GM23338 (cell line): ENCODE results near the gene SLC29A2. TPM values are rescaled to one million over a fixed set of nuclear protein-coding genes. Genes with fewer than 3 reads are reported as not detected.

Experiments used
- ATAC-seq: fragments of 200-7000 bp; cut with Tn5 transposase; 3 replicates; pipeline ENCODE4 v1.9.1; 2020
- DNase-seq: peaks from one replicate; pipeline ENCODE4 v3.0.0-alpha.2; 2015; ENCODE audit warnings: low spot score
- H2AFZ ChIP-seq: fragments of 200-600 bp; sonication (generic); 2 replicates; pipeline ENCODE4 v1.8.0; 2016; ENCODE audit warnings: antibody characterized with exemption, mild to moderate bottlenecking, moderate library complexity
- H3F3A ChIP-seq: fragments of 200-600 bp; sonication (generic); replicated peaks from 2 replicates; pipeline ENCODE4 v1.8.0; 2017; ENCODE audit warnings: antibody characterized with exemption, mixed run types, low read depth
- H3K27ac ChIP-seq: fragments of 200-600 bp; sonication (generic); 2 replicates; pipeline ENCODE4 v1.6.1; 2016; ENCODE audit warnings: low read depth
- H3K27me3 ChIP-seq: fragments of 200-600 bp; sonication (generic); 2 replicates; pipeline ENCODE4 v1.8.0; 2016; ENCODE audit warnings: mild to moderate bottlenecking, mixed run types, moderate library complexity; ENCODE audit not compliant: insufficient read depth
- H3K36me3 ChIP-seq: fragments of 200-600 bp; sonication (generic); 2 replicates; pipeline ENCODE4 v1.8.0; 2016; ENCODE audit warnings: mild to moderate bottlenecking; ENCODE audit not compliant: insufficient read depth
- H3K4me1 ChIP-seq: fragments of 200-600 bp; sonication (generic); 2 replicates; pipeline ENCODE4 v1.8.0; 2016; ENCODE audit warnings: mild to moderate bottlenecking, moderate library complexity; ENCODE audit not compliant: insufficient read depth
- H3K4me2 ChIP-seq: fragments of 200-600 bp; sonication (generic); 2 replicates; pipeline ENCODE4 v1.7.1; 2017; ENCODE audit warnings: mixed run types
- H3K4me3 ChIP-seq: fragments of 200-600 bp; sonication (generic); 2 replicates; pipeline ENCODE4 v1.6.1; 2016; ENCODE audit warnings: mixed run types
- H3K79me2 ChIP-seq: fragments of 200-600 bp; sonication (generic); replicated peaks from 2 replicates; pipeline ENCODE4 v1.8.0; 2017; ENCODE audit warnings: mild to moderate bottlenecking; ENCODE audit not compliant: insufficient read depth
- H3K9me2 ChIP-seq: fragments of 200-600 bp; sonication (generic); 2 replicates; pipeline ENCODE4 v1.8.0; 2017; ENCODE audit not compliant: insufficient read depth
- H4K20me1 ChIP-seq: fragments of 200-600 bp; sonication (generic); replicated peaks from 2 replicates; pipeline ENCODE4 v1.8.0; 2017; ENCODE audit warnings: mild to moderate bottlenecking; ENCODE audit not compliant: insufficient read depth
- H3K27ac Mint-ChIP-seq: 2 replicates; pipeline ENCODE4 v1.8.0; 2020; ENCODE audit warnings: inconsistent platforms, mild to moderate bottlenecking, moderate library complexity, mixed read lengths
- H3K27me3 Mint-ChIP-seq: 3 replicates; pipeline ENCODE4 v1.8.0; 2022; ENCODE audit warnings: low read depth, mild to moderate bottlenecking, moderate library complexity, mixed read lengths, inconsistent platforms; ENCODE audit not compliant: insufficient read depth, poor library complexity
- H3K36me3 Mint-ChIP-seq: 3 replicates; pipeline ENCODE4 v1.8.0; 2021; ENCODE audit warnings: low read depth, mild to moderate bottlenecking, inconsistent platforms, moderate library complexity, mixed read lengths
- H3K4me1 Mint-ChIP-seq: 3 replicates; pipeline ENCODE4 v1.8.0; 2020; ENCODE audit warnings: mild to moderate bottlenecking, inconsistent platforms, mixed read lengths
- H3K4me3 Mint-ChIP-seq: 3 replicates; pipeline ENCODE4 v1.8.0; 2021; ENCODE audit warnings: moderate library complexity, mild to moderate bottlenecking, inconsistent platforms, mixed read lengths
- H3K9me3 Mint-ChIP-seq: 3 replicates; pipeline ENCODE4 v1.8.0; 2020; ENCODE audit warnings: moderate library complexity, mild to moderate bottlenecking, inconsistent platforms, mixed read lengths
- CREB1 ChIP-seq: fragments of 250-450 bp; sonication (Bioruptor Pico); IDR thresholded peaks from 2 replicates; pipeline ENCODE4 v1.5.0; 2020; ENCODE audit warnings: low read depth, mild to moderate bottlenecking, moderate library complexity
- EZH2 ChIP-seq: fragments of 200-600 bp; sonication (generic); IDR thresholded peaks from one replicate; pipeline ENCODE4 v1.8.0; 2017; ENCODE audit warnings: antibody characterized with exemption, mild to moderate bottlenecking, low read depth; ENCODE audit not compliant: unreplicated experiment
- EZH2phosphoT487 ChIP-seq: fragments of 200-600 bp; sonication (generic); IDR thresholded peaks from one replicate; pipeline ENCODE4 v1.8.1; 2018; ENCODE audit warnings: antibody characterized with exemption; ENCODE audit not compliant: unreplicated experiment
- NANOG ChIP-seq: IDR thresholded peaks from 2 replicates; pipeline ENCODE4 v1.6.1; 2016; ENCODE audit warnings: antibody characterized with exemption, borderline replicate concordance
- POLR2AphosphoS5 ChIP-seq: IDR thresholded peaks from 2 replicates; pipeline ENCODE4 v1.6.1; 2016; ENCODE audit warnings: antibody characterized with exemption, low read depth
- STAT1 ChIP-seq: IDR thresholded peaks from one replicate; pipeline ENCODE4 v1.6.1; 2016; ENCODE audit warnings: antibody characterized with exemption; ENCODE audit not compliant: unreplicated experiment
- ZNF114 ChIP-seq: fragments of 250-450 bp; sonication (Bioruptor Pico); IDR thresholded peaks from 2 replicates; pipeline ENCODE4 v1.5.0; 2020; ENCODE audit warnings: mild to moderate bottlenecking, moderate library complexity
- polyA plus RNA-seq: library from polyadenylated mRNA; unstranded; fragments of >200 nt; fragmentation: Nextera tagmentation; extraction: Ambion mirVana; gene quantifications from 2 replicates; pipeline ENCODE4 v1.2.1, GENCODE V29; 2016
- total RNA-seq: library from RNA; depleted of rRNA; stranded (reverse); fragments of >200 nt; shearing (Covaris generic); gene quantifications from 2 replicates; pipeline ENCODE4 v1.2.3, GENCODE V29; 2014
- TF ChIP-seq, protein P1 (sequence below): IDR thresholded peaks from one replicate; pipeline ENCODE4 v1.6.1; 2018; ENCODE audit warnings: antibody characterized with exemption; ENCODE audit not compliant: unreplicated experiment
- TF ChIP-seq, protein P2 (sequence below): IDR thresholded peaks from 2 replicates; pipeline ENCODE4 v1.6.1; 2016; ENCODE audit warnings: antibody characterized with exemption
- TF ChIP-seq, protein P3 (sequence below), 2 experiments: fragments of 200-600 bp in 1 of 2; sonication (generic) in 1 of 2; conservative IDR thresholded peaks; 2 replicates each; pipeline versions ENCODE4 v1.5.1 to v1.6.1; 2016 to 2017; ENCODE audit warnings: antibody characterized with exemption in 2 of 2, low read depth in 2 of 2, mild to moderate bottlenecking in 2 of 2, moderate library complexity in 1 of 2
- TF ChIP-seq, protein P4 (sequence below): fragments of 250-450 bp; sonication (Bioruptor Pico); IDR thresholded peaks from 2 replicates; pipeline ENCODE4 v1.5.0; 2020; ENCODE audit warnings: mild to moderate bottlenecking, moderate library complexity

The SLC29A2 gene
- total and polyA plus RNA-seq, 2 experiments from 2014 or later, result 26.0 to 31.1 TPM

DNA sequence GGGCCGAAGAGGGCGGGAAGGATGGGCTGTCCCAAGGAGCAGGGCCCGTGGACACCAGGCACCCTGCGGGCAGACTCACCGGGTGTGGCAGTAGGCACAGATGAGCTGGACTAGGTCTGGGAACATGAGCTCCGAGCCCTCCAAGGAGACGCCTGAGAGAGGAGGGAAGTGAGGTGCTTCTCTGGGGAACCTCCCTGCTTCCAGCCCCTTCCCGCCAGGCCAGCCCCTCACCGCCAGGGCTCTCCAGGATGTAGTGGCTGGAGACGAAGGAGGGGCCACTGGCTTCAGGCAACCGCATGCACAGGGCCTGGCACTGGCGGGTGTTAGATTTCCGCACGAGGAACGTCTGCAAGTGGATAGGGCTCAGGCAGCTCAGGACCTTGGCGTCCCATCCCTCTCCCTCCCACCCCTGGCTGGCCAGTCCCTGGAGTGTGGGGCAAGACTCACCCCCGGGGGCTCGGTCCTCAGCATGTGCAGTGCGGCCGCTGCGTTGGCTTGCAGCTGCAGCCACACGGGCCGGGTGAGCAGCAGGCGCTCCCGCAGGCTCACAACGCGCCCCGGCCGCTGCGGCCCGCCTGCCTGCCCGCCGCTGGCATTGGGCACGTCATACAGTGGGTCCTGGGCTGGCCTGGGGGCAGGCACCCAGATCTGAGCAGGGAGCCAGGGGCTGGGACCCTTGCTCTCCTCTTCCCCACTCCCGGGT lies 35.9 kb downstream of the SLC29A2 start:
- Histone ChIP-seq H3F3A (0 out of 2 replicates have a peak, but pooled peaks cover 6% of the 10 kb centered on the region), H3K79me2 (no peaks in the 10 kb centered on the region), H3K4me1 (peaks cover 16% of the 10 kb centered on the region; the same call in 1 of the 2 replicates), H2AFZ (no peak overlapping the region), H3K27ac (no peak overlapping the region), H3K4me3 (peak overlapping the region; percentile 60), H3K4me2 (peak overlapping the region; percentile 82), H3K9me2 (no peaks in the 10 kb centered on the region), H4K20me1 (no peaks in the 10 kb centered on the region; the same call in 1 of the 2 replicates), H3K36me3 (no peaks in the 10 kb centered on the region; the same call in 1 of the 2 replicates), H3K27me3 (no peaks in the 10 kb centered on the region)
- no peak for TF ChIP-seq ZNF114 (CRISPR knock-in tag)
- TF ChIP-seq EZH2phosphoT487, result no peak
- TF ChIP-seq, protein P1, sequence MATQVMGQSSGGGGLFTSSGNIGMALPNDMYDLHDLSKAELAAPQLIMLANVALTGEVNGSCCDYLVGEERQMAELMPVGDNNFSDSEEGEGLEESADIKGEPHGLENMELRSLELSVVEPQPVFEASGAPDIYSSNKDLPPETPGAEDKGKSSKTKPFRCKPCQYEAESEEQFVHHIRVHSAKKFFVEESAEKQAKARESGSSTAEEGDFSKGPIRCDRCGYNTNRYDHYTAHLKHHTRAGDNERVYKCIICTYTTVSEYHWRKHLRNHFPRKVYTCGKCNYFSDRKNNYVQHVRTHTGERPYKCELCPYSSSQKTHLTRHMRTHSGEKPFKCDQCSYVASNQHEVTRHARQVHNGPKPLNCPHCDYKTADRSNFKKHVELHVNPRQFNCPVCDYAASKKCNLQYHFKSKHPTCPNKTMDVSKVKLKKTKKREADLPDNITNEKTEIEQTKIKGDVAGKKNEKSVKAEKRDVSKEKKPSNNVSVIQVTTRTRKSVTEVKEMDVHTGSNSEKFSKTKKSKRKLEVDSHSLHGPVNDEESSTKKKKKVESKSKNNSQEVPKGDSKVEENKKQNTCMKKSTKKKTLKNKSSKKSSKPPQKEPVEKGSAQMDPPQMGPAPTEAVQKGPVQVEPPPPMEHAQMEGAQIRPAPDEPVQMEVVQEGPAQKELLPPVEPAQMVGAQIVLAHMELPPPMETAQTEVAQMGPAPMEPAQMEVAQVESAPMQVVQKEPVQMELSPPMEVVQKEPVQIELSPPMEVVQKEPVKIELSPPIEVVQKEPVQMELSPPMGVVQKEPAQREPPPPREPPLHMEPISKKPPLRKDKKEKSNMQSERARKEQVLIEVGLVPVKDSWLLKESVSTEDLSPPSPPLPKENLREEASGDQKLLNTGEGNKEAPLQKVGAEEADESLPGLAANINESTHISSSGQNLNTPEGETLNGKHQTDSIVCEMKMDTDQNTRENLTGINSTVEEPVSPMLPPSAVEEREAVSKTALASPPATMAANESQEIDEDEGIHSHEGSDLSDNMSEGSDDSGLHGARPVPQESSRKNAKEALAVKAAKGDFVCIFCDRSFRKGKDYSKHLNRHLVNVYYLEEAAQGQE, result no peak
- no peak for TF ChIP-seq CREB1
- TF ChIP-seq, protein P2, sequence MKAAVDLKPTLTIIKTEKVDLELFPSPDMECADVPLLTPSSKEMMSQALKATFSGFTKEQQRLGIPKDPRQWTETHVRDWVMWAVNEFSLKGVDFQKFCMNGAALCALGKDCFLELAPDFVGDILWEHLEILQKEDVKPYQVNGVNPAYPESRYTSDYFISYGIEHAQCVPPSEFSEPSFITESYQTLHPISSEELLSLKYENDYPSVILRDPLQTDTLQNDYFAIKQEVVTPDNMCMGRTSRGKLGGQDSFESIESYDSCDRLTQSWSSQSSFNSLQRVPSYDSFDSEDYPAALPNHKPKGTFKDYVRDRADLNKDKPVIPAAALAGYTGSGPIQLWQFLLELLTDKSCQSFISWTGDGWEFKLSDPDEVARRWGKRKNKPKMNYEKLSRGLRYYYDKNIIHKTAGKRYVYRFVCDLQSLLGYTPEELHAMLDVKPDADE, result no peak
- TF ChIP-seq, protein P3, sequence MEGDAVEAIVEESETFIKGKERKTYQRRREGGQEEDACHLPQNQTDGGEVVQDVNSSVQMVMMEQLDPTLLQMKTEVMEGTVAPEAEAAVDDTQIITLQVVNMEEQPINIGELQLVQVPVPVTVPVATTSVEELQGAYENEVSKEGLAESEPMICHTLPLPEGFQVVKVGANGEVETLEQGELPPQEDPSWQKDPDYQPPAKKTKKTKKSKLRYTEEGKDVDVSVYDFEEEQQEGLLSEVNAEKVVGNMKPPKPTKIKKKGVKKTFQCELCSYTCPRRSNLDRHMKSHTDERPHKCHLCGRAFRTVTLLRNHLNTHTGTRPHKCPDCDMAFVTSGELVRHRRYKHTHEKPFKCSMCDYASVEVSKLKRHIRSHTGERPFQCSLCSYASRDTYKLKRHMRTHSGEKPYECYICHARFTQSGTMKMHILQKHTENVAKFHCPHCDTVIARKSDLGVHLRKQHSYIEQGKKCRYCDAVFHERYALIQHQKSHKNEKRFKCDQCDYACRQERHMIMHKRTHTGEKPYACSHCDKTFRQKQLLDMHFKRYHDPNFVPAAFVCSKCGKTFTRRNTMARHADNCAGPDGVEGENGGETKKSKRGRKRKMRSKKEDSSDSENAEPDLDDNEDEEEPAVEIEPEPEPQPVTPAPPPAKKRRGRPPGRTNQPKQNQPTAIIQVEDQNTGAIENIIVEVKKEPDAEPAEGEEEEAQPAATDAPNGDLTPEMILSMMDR (conservative IDR thresholded peaks at IDR 0.05; ENCODE audit: low read depth in 2 of 2), result no peak
- no peak for TF ChIP-seq POLR2AphosphoS5
- TF ChIP-seq, protein P4, sequence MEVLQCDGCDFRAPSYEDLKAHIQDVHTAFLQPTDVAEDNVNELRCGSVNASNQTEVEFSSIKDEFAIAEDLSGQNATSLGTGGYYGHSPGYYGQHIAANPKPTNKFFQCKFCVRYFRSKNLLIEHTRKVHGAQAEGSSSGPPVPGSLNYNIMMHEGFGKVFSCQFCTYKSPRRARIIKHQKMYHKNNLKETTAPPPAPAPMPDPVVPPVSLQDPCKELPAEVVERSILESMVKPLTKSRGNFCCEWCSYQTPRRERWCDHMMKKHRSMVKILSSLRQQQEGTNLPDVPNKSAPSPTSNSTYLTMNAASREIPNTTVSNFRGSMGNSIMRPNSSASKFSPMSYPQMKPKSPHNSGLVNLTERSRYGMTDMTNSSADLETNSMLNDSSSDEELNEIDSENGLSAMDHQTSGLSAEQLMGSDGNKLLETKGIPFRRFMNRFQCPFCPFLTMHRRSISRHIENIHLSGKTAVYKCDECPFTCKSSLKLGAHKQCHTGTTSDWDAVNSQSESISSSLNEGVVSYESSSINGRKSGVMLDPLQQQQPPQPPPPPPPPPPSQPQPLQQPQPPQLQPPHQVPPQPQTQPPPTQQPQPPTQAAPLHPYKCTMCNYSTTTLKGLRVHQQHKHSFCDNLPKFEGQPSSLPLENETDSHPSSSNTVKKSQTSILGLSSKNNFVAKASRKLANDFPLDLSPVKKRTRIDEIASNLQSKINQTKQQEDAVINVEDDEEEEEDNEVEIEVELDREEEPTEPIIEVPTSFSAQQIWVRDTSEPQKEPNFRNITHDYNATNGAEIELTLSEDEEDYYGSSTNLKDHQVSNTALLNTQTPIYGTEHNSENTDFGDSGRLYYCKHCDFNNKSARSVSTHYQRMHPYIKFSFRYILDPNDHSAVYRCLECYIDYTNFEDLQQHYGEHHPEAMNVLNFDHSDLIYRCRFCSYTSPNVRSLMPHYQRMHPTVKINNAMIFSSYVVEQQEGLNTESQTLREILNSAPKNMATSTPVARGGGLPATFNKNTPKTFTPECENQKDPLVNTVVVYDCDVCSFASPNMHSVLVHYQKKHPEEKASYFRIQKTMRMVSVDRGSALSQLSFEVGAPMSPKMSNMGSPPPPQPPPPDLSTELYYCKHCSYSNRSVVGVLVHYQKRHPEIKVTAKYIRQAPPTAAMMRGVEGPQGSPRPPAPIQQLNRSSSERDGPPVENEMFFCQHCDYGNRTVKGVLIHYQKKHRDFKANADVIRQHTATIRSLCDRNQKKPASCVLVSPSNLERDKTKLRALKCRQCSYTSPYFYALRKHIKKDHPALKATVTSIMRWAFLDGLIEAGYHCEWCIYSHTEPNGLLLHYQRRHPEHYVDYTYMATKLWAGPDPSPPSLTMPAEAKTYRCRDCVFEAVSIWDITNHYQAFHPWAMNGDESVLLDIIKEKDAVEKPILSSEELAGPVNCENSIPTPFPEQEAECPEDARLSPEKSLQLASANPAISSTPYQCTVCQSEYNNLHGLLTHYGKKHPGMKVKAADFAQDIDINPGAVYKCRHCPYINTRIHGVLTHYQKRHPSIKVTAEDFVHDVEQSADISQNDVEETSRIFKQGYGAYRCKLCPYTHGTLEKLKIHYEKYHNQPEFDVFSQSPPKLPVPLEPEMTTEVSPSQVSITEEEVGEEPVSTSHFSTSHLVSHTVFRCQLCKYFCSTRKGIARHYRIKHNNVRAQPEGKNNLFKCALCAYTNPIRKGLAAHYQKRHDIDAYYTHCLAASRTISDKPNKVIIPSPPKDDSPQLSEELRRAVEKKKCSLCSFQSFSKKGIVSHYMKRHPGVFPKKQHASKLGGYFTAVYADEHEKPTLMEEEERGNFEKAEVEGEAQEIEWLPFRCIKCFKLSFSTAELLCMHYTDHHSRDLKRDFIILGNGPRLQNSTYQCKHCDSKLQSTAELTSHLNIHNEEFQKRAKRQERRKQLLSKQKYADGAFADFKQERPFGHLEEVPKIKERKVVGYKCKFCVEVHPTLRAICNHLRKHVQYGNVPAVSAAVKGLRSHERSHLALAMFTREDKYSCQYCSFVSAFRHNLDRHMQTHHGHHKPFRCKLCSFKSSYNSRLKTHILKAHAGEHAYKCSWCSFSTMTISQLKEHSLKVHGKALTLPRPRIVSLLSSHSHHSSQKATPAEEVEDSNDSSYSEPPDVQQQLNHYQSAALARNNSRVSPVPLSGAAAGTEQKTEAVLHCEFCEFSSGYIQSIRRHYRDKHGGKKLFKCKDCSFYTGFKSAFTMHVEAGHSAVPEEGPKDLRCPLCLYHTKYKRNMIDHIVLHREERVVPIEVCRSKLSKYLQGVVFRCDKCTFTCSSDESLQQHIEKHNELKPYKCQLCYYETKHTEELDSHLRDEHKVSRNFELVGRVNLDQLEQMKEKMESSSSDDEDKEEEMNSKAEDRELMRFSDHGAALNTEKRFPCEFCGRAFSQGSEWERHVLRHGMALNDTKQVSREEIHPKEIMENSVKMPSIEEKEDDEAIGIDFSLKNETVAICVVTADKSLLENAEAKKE (CRISPR knock-in tag), result no peak
- no peak for TF ChIP-seq NANOG
- TF ChIP-seq EZH2, result no peak
- TF ChIP-seq STAT1, result no peak
- peak overlapping the region; percentile 83 for H3K4me3 Mint-ChIP-seq
- peaks cover 7% of the 10 kb centered on the region for H3K36me3 Mint-ChIP-seq
- DNase-seq, result peak; percentile 72
- H3K4me1 Mint-ChIP-seq, result peaks cover 18% of the 10 kb centered on the region
- H3K27me3 Mint-ChIP-seq, result peaks cover 4% of the 10 kb centered on the region
- no peaks in the 10 kb centered on the region for H3K9me3 Mint-ChIP-seq
- peak; percentile 52 for ATAC-seq
- H3K27ac Mint-ChIP-seq, result no peak overlapping the region
